Activated CD4-positive, alpha-beta T cell treated with anti-CD3 and anti-CD28 coated beads, Interleukin-2, amount 50 U/mL, for 48 hours (primary cell): ENCODE results near the gene RBFOX2.
"Not testable (repeated sequence)": the region's sequence is repeated elsewhere in the genome, so short reads cannot be mapped to it uniquely, and the experiment has no call there.

ENCODE experiments used
- DNase-seq, 2 experiments: peaks; one replicate each; pipeline ENCODE4 v3.0.0-alpha.2; 2020

Gene RBFOX2

GRCh38 chr22:35812600-35812999 is 216.0 kb downstream of the RBFOX2 start:
- no peak for DNase-seq

GRCh38 chr22:35811670-35812069 is 217.0 kb downstream of the RBFOX2 start:
- DNase-seq: no peak

GRCh38 chr22:35809816-35810215 is 218.8 kb downstream of the RBFOX2 start:
- DNase-seq: no peak

- no peak for DNase-seq
These were observed 220.2 kb downstream of the RBFOX2 start for GRCh38 chr22:35808377-35808776.

GRCh38 chr22:35806668-35807067 is 222.0 kb downstream of the RBFOX2 start:
- not testable (repeated sequence) for DNase-seq

- no peak for DNase-seq
These were observed 223.2 kb downstream of the RBFOX2 start for GRCh38 chr22:35805466-35805865.

GRCh38 chr22:35804421-35804820 is 224.2 kb downstream of the RBFOX2 start:
- DNase-seq: no peak

- DNase-seq: no peak
These were observed 225.7 kb downstream of the RBFOX2 start for GRCh38 chr22:35802885-35803284.

GRCh38 chr22:35801301-35801700 is 227.3 kb downstream of the RBFOX2 start:
- not testable (repeated sequence) for DNase-seq

GRCh38 chr22:35799150-35799549 is 229.5 kb downstream of the RBFOX2 start:
- no peak for DNase-seq

GRCh38 chr22:35797411-35797810 is 231.2 kb downstream of the RBFOX2 start:
- DNase-seq: no peak

- DNase-seq: no peak
These were observed 233.1 kb downstream of the RBFOX2 start for GRCh38 chr22:35795476-35795875.

GRCh38 chr22:35792506-35792905 is 236.1 kb downstream of the RBFOX2 start:
- no peak for DNase-seq

GRCh38 chr22:35791788-35792187 is 236.8 kb downstream of the RBFOX2 start:
- not testable (repeated sequence) for DNase-seq

GRCh38 chr22:35785181-35785923 is 243.3 kb downstream of the RBFOX2 start:
- DNase-seq: no peak

GRCh38 chr22:35784633-35785032 is 244.0 kb downstream of the RBFOX2 start:
- DNase-seq: no peak

- no peak for DNase-seq
These were observed 244.5 kb downstream of the RBFOX2 start for GRCh38 chr22:35783943-35784614.

- no peak for DNase-seq
These were observed 246.1 kb downstream of the RBFOX2 start for GRCh38 chr22:35782504-35782903.

- no peak for DNase-seq
These were observed 246.7 kb downstream of the RBFOX2 start for GRCh38 chr22:35781898-35782297.

- DNase-seq: no peak
These were observed 251.2 kb downstream of the RBFOX2 start for GRCh38 chr22:35777335-35777975.

GRCh38 chr22:35775339-35775738 is 253.3 kb downstream of the RBFOX2 start:
- DNase-seq: no peak

GRCh38 chr22:35769974-35770373 is 258.6 kb downstream of the RBFOX2 start:
- DNase-seq: no peak

GRCh38 chr22:35766654-35767580 is 261.7 kb downstream of the RBFOX2 start:
- no peak for DNase-seq
